Subcutaneous adipose tissue (tissue), 4 donors: ENCODE data around the gene FGB. TPM values are rescaled to one million over a fixed set of nuclear protein-coding genes. Genes with fewer than 3 reads are reported as not detected.

Source experiments
- CTCF ChIP-seq: fragments of 450-650 bp; IDR thresholded peaks from one replicate; pipeline ENCODE4 v1.5.1; 2016; ENCODE audit warnings: low read depth, mild to moderate bottlenecking, control low read depth, antibody characterized with exemption, moderate library complexity
- total RNA-seq, 4 donors: library from RNA; depleted of rRNA; stranded (reverse); fragments of >200 nt; gene quantifications; one replicate each; pipeline ENCODE4 v1.1.0, GENCODE V29; 2016

The FGB gene
- total RNA-seq, 4 donors from 2014 or later = not detected

GRCh38 chr4:154566639-154567204, 3.9 kb downstream of the FGB start:
- no peak for TF ChIP-seq CTCF

- TF ChIP-seq CTCF = no peak
These were observed 6.2 kb downstream of the FGB start for GRCh38 chr4:154569028-154569427.

- TF ChIP-seq CTCF = no peak
These were observed 6.8 kb downstream of the FGB start for GRCh38 chr4:154569584-154569983.

- TF ChIP-seq CTCF = no peak
These were observed 10.5 kb downstream of the FGB start for GRCh38 chr4:154573190-154573870.

- TF ChIP-seq CTCF = no peak
These were observed 11.5 kb downstream of the FGB start for GRCh38 chr4:154574311-154574710.

GRCh38 chr4:154577324-154577723, 14.5 kb downstream of the FGB start:
- no peak for TF ChIP-seq CTCF

- TF ChIP-seq CTCF = no peak
These were observed 16.1 kb downstream of the FGB start for GRCh38 chr4:154578919-154579318.
